Naive thymus-derived CD4-positive, alpha-beta T cell (primary cell): ENCODE measurements around the gene ELSPBP1. TPM values are rescaled to one million over a fixed set of nuclear protein-coding genes. Genes with fewer than 3 reads are reported as not detected.
"Not testable (repeated sequence)": the region's sequence is repeated elsewhere in the genome, so short reads cannot be mapped to it uniquely, and the experiment has no call there.

ENCODE experiments used
- ATAC-seq: fragments of 150-1000 bp; cut with Tn5 transposase; 2 replicates; pipeline ENCODE4 v1.10.0; 2021; ENCODE audit warnings: mild to moderate bottlenecking, moderate library complexity
- CTCF ChIA-PET: fragments of 350-600 bp; sonication (Branson Sonifier 250); formaldehyde crosslinking; loops from one replicate; lab custom pipeline; 2021; ENCODE audit warnings: antibody characterized with exemption; lab: Charles Lee
- POLR2A ChIA-PET: fragments of 350-600 bp; sonication (Branson Sonifier 250); formaldehyde crosslinking; loops from one replicate; lab custom pipeline; 2021; ENCODE audit warnings: antibody characterized with exemption, inconsistent platforms; lab: Charles Lee
- DNase-seq, 9 donors: peaks; one replicate each; pipeline versions ENCODE4 v3.0.0 to v3.0.0-alpha.2; 2020 to 2022; ENCODE audit warnings: mixed read lengths in 1 of 9
- H3K27ac ChIP-seq: one replicate; pipeline ENCODE4 v1.7.0; 2013; ENCODE audit warnings: mild to moderate bottlenecking, low read depth, low read length, moderate library complexity
- H3K27me3 ChIP-seq, 2 donors: one replicate each; pipeline ENCODE4 v1.7.0; 2013; ENCODE audit warnings: low read length in 2 of 2, mild to moderate bottlenecking in 2 of 2, moderate library complexity in 2 of 2; ENCODE audit not compliant: control insufficient read depth in 2 of 2, insufficient read depth in 2 of 2
- H3K36me3 ChIP-seq, 3 experiments: 1 replicate in 2 of 3; 2 replicates in 1 of 3; pipeline ENCODE4 v1.7.0; 2013; ENCODE audit warnings: low read length in 3 of 3, mild to moderate bottlenecking in 3 of 3, moderate library complexity in 1 of 3; ENCODE audit not compliant: insufficient read depth in 3 of 3, control insufficient read depth in 2 of 3
- H3K4me1 ChIP-seq, 2 donors: one replicate each; pipeline ENCODE4 v1.7.0; 2013; ENCODE audit warnings: low read length in 2 of 2, mild to moderate bottlenecking in 2 of 2, moderate library complexity in 1 of 2; ENCODE audit not compliant: control insufficient read depth in 2 of 2, insufficient read depth in 2 of 2
- H3K4me3 ChIP-seq: 2 replicates; pipeline ENCODE4 v1.7.0; 2013; ENCODE audit warnings: mild to moderate bottlenecking, low read length
- H3K9me3 ChIP-seq, 3 experiments: 1 replicate in 2 of 3; 2 replicates in 1 of 3; pipeline ENCODE4 v1.7.0; 2013; ENCODE audit warnings: low read length in 3 of 3; ENCODE audit not compliant: control insufficient read depth in 2 of 3
- H3K27ac Mint-ChIP-seq, 9 donors: one replicate each; pipeline ENCODE4 v1.8.0; 2020 to 2022; ENCODE audit warnings: mixed read lengths in 9 of 9, mild to moderate bottlenecking in 8 of 9, moderate library complexity in 5 of 9, inconsistent platforms in 2 of 9
- H3K27me3 Mint-ChIP-seq, 5 donors: one replicate each; pipeline ENCODE4 v1.8.0; 2021 to 2022; ENCODE audit warnings: mixed read lengths in 5 of 5, mild to moderate bottlenecking in 1 of 5
- H3K36me3 Mint-ChIP-seq, 5 donors: one replicate each; pipeline ENCODE4 v1.8.0; 2020 to 2022; ENCODE audit warnings: mixed read lengths in 5 of 5, mild to moderate bottlenecking in 3 of 5, inconsistent platforms in 1 of 5
- H3K4me1 Mint-ChIP-seq, 7 donors: one replicate each; pipeline ENCODE4 v1.8.0; 2020 to 2022; ENCODE audit warnings: mixed read lengths in 7 of 7, mild to moderate bottlenecking in 3 of 7, inconsistent platforms in 1 of 7
- H3K4me3 Mint-ChIP-seq, 10 donors: one replicate each; pipeline ENCODE4 v1.8.0; 2020 to 2022; ENCODE audit warnings: mild to moderate bottlenecking in 10 of 10, mixed read lengths in 10 of 10, moderate library complexity in 6 of 10, inconsistent platforms in 2 of 10
- H3K9me3 Mint-ChIP-seq, 11 donors: one replicate each; pipeline ENCODE4 v1.8.0; 2020 to 2022; ENCODE audit warnings: mixed read lengths in 11 of 11, mild to moderate bottlenecking in 4 of 11, inconsistent platforms in 1 of 11, moderate library complexity in 1 of 11
- intact Hi-C, 2 donors: fragments of 100-400 bp; cut with micrococcal nuclease; formaldehyde crosslinking; loops; one replicate each; pipeline ENCODE4 v1.15.1; 2023
- polyA plus RNA-seq, 2 donors: library from polyadenylated mRNA; unstranded; fragments of 300-500 nt; fragmentation: Illumina TruSeq; gene quantifications; one replicate each; pipeline ENCODE4 v1.2.3, GENCODE V29; 2021
- total RNA-seq, 6 experiments: library from RNA in 5 of 6; stranded (reverse) in 5 of 6; gene quantifications; 1 replicate in 5 of 6; 2 replicates in 1 of 6; pipeline ENCODE4 v1.2.3 and lab custom pipeline; 2021 to 2026

ELSPBP1 gene
- total RNA-seq (not detected), polyA plus RNA-seq (not detected), total RNA-seq (lab: John Stamatoyannopoulos, UW) (not detected)

- Histone ChIP-seq H3K36me3 (no peaks in the 10 kb centered on the region), H3K27ac (no peak within 1 kb of the TSS), H3K9me3 (no peaks in the 10 kb centered on the region), H3K4me1 (no peaks in the 10 kb centered on the region), H3K4me3 (no peak within 1 kb of the TSS), H3K27me3 (no peaks in the 10 kb centered on the region)
- ATAC-seq, result no peak
- peaks cover 14 to 50% (median 33%) of the 10 kb centered on the region in 5 donors for H3K27me3 Mint-ChIP-seq
- H3K9me3 Mint-ChIP-seq, result peaks cover 0 to 5% (median 0%) of the 10 kb centered on the region in 11 donors
- intact Hi-C loops, result no loop called here
- H3K4me1 Mint-ChIP-seq, result peaks cover 0 to 3% (median 0%) of the 10 kb centered on the region in 7 donors
- no peak within 1 kb of the TSS for H3K4me3 Mint-ChIP-seq
- DNase-seq, result no peak
- ChIA-PET POLR2A (no interaction called here), CTCF (no interaction called here)
- no peaks in the 10 kb centered on the region for H3K36me3 Mint-ChIP-seq
- H3K27ac Mint-ChIP-seq, result no peak within 1 kb of the TSS
These were observed at the start of gene ELSPBP1 for GRCh38 chr19:47994209-47994802. Gene ELSPBP1, plus strand, starts transcription at chr19:47994632. Its CDS starts 14,036 bp downstream, at chr19:48008668.

GRCh38 chr19:47949852-47950521, 44.4 kb upstream of the ELSPBP1 start:
- H3K4me3 Mint-ChIP-seq, H3K27me3 Mint-ChIP-seq, CTCF ChIA-PET, H3K27me3 ChIP-seq, H3K9me3 Mint-ChIP-seq, H3K4me1 Mint-ChIP-seq, H3K4me3 ChIP-seq, ATAC-seq, H3K27ac Mint-ChIP-seq, intact Hi-C loops, H3K27ac ChIP-seq, H3K9me3 ChIP-seq, H3K4me1 ChIP-seq, POLR2A ChIA-PET, H3K36me3 ChIP-seq, H3K36me3 Mint-ChIP-seq: not testable (repeated sequence)
- peak in 5 of 9 donors; percentile 13 to 50 (median 20) for DNase-seq

GRCh38 chr19:47952132-47952531, 42.3 kb upstream of the ELSPBP1 start:
- H3K27ac ChIP-seq, H3K9me3 ChIP-seq, H3K27me3 ChIP-seq, H3K9me3 Mint-ChIP-seq, H3K4me3 ChIP-seq, CTCF ChIA-PET, ATAC-seq, H3K36me3 ChIP-seq, H3K36me3 Mint-ChIP-seq, POLR2A ChIA-PET, H3K4me3 Mint-ChIP-seq, H3K27ac Mint-ChIP-seq, H3K4me1 Mint-ChIP-seq, H3K4me1 ChIP-seq, intact Hi-C loops, H3K27me3 Mint-ChIP-seq: not testable (repeated sequence)
- peak in 1 of 9 donors; percentile 33 for DNase-seq

- CTCF ChIA-PET, intact Hi-C loops, H3K4me3 Mint-ChIP-seq, H3K9me3 ChIP-seq, H3K27me3 ChIP-seq, POLR2A ChIA-PET, ATAC-seq, DNase-seq, H3K27me3 Mint-ChIP-seq, H3K4me1 ChIP-seq, H3K4me1 Mint-ChIP-seq, H3K36me3 ChIP-seq, H3K27ac Mint-ChIP-seq, H3K9me3 Mint-ChIP-seq, H3K27ac ChIP-seq, H3K36me3 Mint-ChIP-seq, H3K4me3 ChIP-seq: not testable (repeated sequence)
These were observed 38.5 kb upstream of the ELSPBP1 start for GRCh38 chr19:47955936-47956335.

GRCh38 chr19:47973529-47973928, 20.9 kb upstream of the ELSPBP1 start:
- Histone ChIP-seq H3K4me1 (no peaks in the 10 kb centered on the region), H3K9me3 (no peaks in the 10 kb centered on the region), H3K27me3 (peaks cover 0 to 4% of the 10 kb centered on the region in 2 donors), H3K27ac (no peak overlapping the region), H3K4me3 (no peak overlapping the region), H3K36me3 (no peaks in the 10 kb centered on the region)
- Mint-ChIP-seq H3K27me3 (peaks cover 5 to 64% (median 52%) of the 10 kb centered on the region in 5 donors), H3K4me3 (no peak overlapping the region), H3K36me3 (no peaks in the 10 kb centered on the region), H3K4me1 (peaks cover 0 to 1% (median 0%) of the 10 kb centered on the region in 7 donors), H3K27ac (no peak overlapping the region), H3K9me3 (peaks cover 0 to 11% (median 2%) of the 10 kb centered on the region in 11 donors)
- ATAC-seq (no peak), DNase-seq (no peak)
- POLR2A ChIA-PET, result no interaction called here
- intact Hi-C loops, result no loop called here
- CTCF ChIA-PET, result interaction anchor here (0.5 kb wide), 1 partner anchor 1017 kb away, joined by 3 read pairs; no protein-coding TSS in a partner anchor

- Histone ChIP-seq H3K9me3 (no peaks in the 10 kb centered on the region), H3K4me1 (no peaks in the 10 kb centered on the region), H3K27ac (no peak overlapping the region), H3K36me3 (no peaks in the 10 kb centered on the region), H3K4me3 (no peak overlapping the region), H3K27me3 (no peaks in the 10 kb centered on the region)
- Mint-ChIP-seq H3K4me1 (peaks cover 0 to 3% (median 0%) of the 10 kb centered on the region in 7 donors), H3K27ac (no peak overlapping the region), H3K36me3 (no peaks in the 10 kb centered on the region), H3K4me3 (no peak overlapping the region), H3K27me3 (peaks cover 14 to 49% (median 35%) of the 10 kb centered on the region in 5 donors), H3K9me3 (peaks cover 0 to 5% (median 0%) of the 10 kb centered on the region in 11 donors)
- CTCF ChIA-PET, result no interaction called here
- no peak for DNase-seq
- POLR2A ChIA-PET, result no interaction called here
- no peak for ATAC-seq
- intact Hi-C loops, result no loop called here
These were observed 3.1 kb upstream of the ELSPBP1 start for GRCh38 chr19:47991191-47991808.
